GM12878 (cell line): ENCODE data around the gene COL7A1. TPM values are rescaled to one million over a fixed set of nuclear protein-coding genes. Genes with fewer than 3 reads are reported as not detected.

Experiments
- ATAC-seq: fragments of 200-7000 bp; cut with Tn5 transposase; 3 replicates; pipeline ENCODE4 v1.9.1; 2020; ENCODE audit warnings: mild to moderate bottlenecking, moderate library complexity
- BruUV-seq: library from RNA; stranded (reverse); fragments of 400-500 nt; replicated peaks from 2 replicates; lab custom pipeline; 2021; lab: Mats Ljungman, UMichigan
- CTCF ChIA-PET: fragments of 300-600 bp; sonication (Branson Sonifier 250); formaldehyde crosslinking; extraction: SDS; loops from one replicate; lab custom pipeline; 2021; ENCODE audit warnings: inconsistent platforms; lab: Yijun Ruan, JAX
- POLR2A ChIA-PET: fragments of 350-600 bp; formaldehyde crosslinking; extraction: SDS; loops from one replicate; lab custom pipeline; 2021; ENCODE audit warnings: inconsistent platforms; lab: Charles Lee
- RAD21 ChIA-PET: fragments of 300-600 bp; sonication (Branson Sonifier 250); formaldehyde crosslinking; loops from one replicate; lab custom pipeline; 2023; ENCODE audit warnings: antibody characterized with exemption; ENCODE audit not compliant: unreplicated experiment; lab: Charles Lee
- SMC1A ChIA-PET: fragments of 300-600 bp; sonication (Branson Sonifier 250); formaldehyde crosslinking; loops from one replicate; lab custom pipeline; 2023; ENCODE audit not compliant: unreplicated experiment, uncharacterized antibody; lab: Charles Lee
- DNase-seq: peaks from one replicate; pipeline ENCODE4 v3.0.0-alpha.2; 2011; ENCODE audit warnings: low read depth, low spot score
- FAIRE-seq: peaks from 3 replicates; lab custom pipeline; 2011; peaks lifted over from hg19 to GRCh38; lab: Jason Lieb, UNC
- H2AFZ ChIP-seq: 2 replicates; pipeline ENCODE4 v1.6.0; 2011; ENCODE audit warnings: low read depth, low read length, control low read depth; ENCODE audit not compliant: control insufficient read depth
- H3K27ac ChIP-seq: 2 replicates; pipeline ENCODE4 v1.5.1; 2011; ENCODE audit warnings: control low read depth; ENCODE audit not compliant: control insufficient read depth, insufficient read depth
- H3K27me3 ChIP-seq, 2 experiments: replicated peaks in 1 of 2; 2 replicates each; pipeline versions ENCODE4 v1.6.0 to v1.6.1; 2011; ENCODE audit warnings: low read length in 1 of 2; ENCODE audit not compliant: control insufficient read depth in 2 of 2, insufficient read depth in 2 of 2
- H3K36me3 ChIP-seq, 2 experiments: 2 replicates each; pipeline ENCODE4 v1.5.1; 2011; ENCODE audit warnings: low read length in 1 of 2; ENCODE audit not compliant: control insufficient read depth in 2 of 2, insufficient read depth in 2 of 2
- H3K4me1 ChIP-seq: 2 replicates; pipeline ENCODE4 v1.6.1; 2011; ENCODE audit warnings: mild to moderate bottlenecking, low read length, moderate library complexity, mixed read lengths; ENCODE audit not compliant: control insufficient read depth, insufficient read depth
- H3K4me2 ChIP-seq: 2 replicates; pipeline ENCODE4 v1.6.0; 2011; ENCODE audit warnings: control low read depth; ENCODE audit not compliant: control insufficient read depth, insufficient read depth
- H3K4me3 ChIP-seq: fragments of 200-600 bp; sonication (generic); 2 replicates; pipeline ENCODE4 v1.5.1; 2016
- H3K79me2 ChIP-seq: 2 replicates; pipeline ENCODE4 v1.6.0; 2011; ENCODE audit warnings: low read length; ENCODE audit not compliant: control insufficient read depth, insufficient read depth
- H3K9ac ChIP-seq: 2 replicates; pipeline ENCODE4 v1.8.0; 2011; ENCODE audit warnings: low read length, control low read depth, mixed read lengths; ENCODE audit not compliant: control insufficient read depth, insufficient read depth
- H3K9me3 ChIP-seq: replicated peaks from 3 replicates; pipeline ENCODE4 v1.5.1; 2011; ENCODE audit warnings: mild to moderate bottlenecking, low read length; ENCODE audit not compliant: control insufficient read depth, insufficient read depth
- H4K20me1 ChIP-seq: 2 replicates; pipeline ENCODE4 v1.6.0; 2011; ENCODE audit not compliant: control insufficient read depth, insufficient read depth
- MEF2B ChIP-seq: fragments of 450-650 bp; IDR thresholded peaks from 2 replicates; pipeline ENCODE4 v1.6.1; 2018; ENCODE audit warnings: mild to moderate bottlenecking, moderate library complexity; ENCODE audit not compliant: partially characterized antibody, poor library complexity, severe bottlenecking
- SIN3A ChIP-seq: IDR thresholded peaks from 2 replicates; pipeline ENCODE4 v1.6.1; 2012; ENCODE audit warnings: low read depth, low read length, improper control_type of control experiment
- SMARCA5 ChIP-seq: fragments of 450-650 bp; IDR thresholded peaks from 2 replicates; pipeline ENCODE4 v1.6.1; 2017; ENCODE audit warnings: mild to moderate bottlenecking
- SUPT20H ChIP-seq: IDR thresholded peaks from 2 replicates; pipeline ENCODE4 v1.6.1; 2011; ENCODE audit warnings: low read depth, mild to moderate bottlenecking, low read length, moderate library complexity, borderline replicate concordance; ENCODE audit not compliant: control insufficient read depth
- WGBS: methylation state at CpG from one replicate; pipeline ENCODE4 v1.1.6; 2016; ENCODE audit warnings: low lambda C conversion rate; ENCODE audit not compliant: insufficient replicate concordance, insufficient coverage; ENCODE audit errors: missing lambda C conversion rate; 5-methylcytosine and 5-hydroxymethylcytosine counted together
- in situ Hi-C: fragments of 300-500 bp; cut with MboI; formaldehyde crosslinking; loops from 9 replicates; pipeline ENCODE4 v1.14.3; 2018; ENCODE audit warnings: mixed read lengths
- intact Hi-C: fragments of 100-400 bp; cut with micrococcal nuclease; formaldehyde crosslinking; loops from one replicate; pipeline ENCODE4 v1.14.2; 2022; ENCODE audit not compliant: unreplicated experiment
- polyA plus RNA-seq, 11 experiments: library from polyadenylated mRNA; depleted of rRNA in 4 of 11; unstranded in 6 of 11; stranded (reverse) in 5 of 11; fragments of >200 nt; fragmentation: Nextera tagmentation in 4 of 11; fragmentation: Illumina TruSeq in 1 of 11; extraction: Ambion mirVana in 4 of 11; extraction: Trizol in 1 of 11; gene quantifications; 1 replicate in 1 of 11; 2 replicates in 10 of 11; pipeline versions ENCODE4 v1.2.1 to v1.2.3, GENCODE V29; 2011 to 2016; ENCODE audit warnings: inconsistent platforms in 2 of 11, missing spikeins in 2 of 11, low read depth in 1 of 11
- total RNA-seq, 4 experiments: library from RNA; depleted of rRNA in 3 of 4; stranded (reverse); fragments of >200 nt in 3 of 4; fragmentation: Illumina TruSeq in 1 of 4; extraction: Trizol in 1 of 4; gene quantifications; 2 replicates each; pipeline versions ENCODE4 v1.2.1 to v1.2.3, GENCODE V29; 2013 to 2021
- TF ChIP-seq, protein P1 (sequence below): IDR thresholded peaks from 2 replicates; pipeline ENCODE4 v1.6.1; 2012; ENCODE audit warnings: mild to moderate bottlenecking, low read depth, low read length
- TF ChIP-seq, protein P2 (sequence below): fragments of 450-650 bp; IDR thresholded peaks from 2 replicates; pipeline ENCODE4 v1.6.1; 2016; ENCODE audit warnings: mild to moderate bottlenecking

The COL7A1 gene
- total and polyA plus RNA-seq, 10 of the 15 experiments (the other 5 are each of a cell fraction or from before 2014, with no cell fraction given), result 0.01 to 1.9 (median 0.29) TPM; not detected in 1

DNA sequence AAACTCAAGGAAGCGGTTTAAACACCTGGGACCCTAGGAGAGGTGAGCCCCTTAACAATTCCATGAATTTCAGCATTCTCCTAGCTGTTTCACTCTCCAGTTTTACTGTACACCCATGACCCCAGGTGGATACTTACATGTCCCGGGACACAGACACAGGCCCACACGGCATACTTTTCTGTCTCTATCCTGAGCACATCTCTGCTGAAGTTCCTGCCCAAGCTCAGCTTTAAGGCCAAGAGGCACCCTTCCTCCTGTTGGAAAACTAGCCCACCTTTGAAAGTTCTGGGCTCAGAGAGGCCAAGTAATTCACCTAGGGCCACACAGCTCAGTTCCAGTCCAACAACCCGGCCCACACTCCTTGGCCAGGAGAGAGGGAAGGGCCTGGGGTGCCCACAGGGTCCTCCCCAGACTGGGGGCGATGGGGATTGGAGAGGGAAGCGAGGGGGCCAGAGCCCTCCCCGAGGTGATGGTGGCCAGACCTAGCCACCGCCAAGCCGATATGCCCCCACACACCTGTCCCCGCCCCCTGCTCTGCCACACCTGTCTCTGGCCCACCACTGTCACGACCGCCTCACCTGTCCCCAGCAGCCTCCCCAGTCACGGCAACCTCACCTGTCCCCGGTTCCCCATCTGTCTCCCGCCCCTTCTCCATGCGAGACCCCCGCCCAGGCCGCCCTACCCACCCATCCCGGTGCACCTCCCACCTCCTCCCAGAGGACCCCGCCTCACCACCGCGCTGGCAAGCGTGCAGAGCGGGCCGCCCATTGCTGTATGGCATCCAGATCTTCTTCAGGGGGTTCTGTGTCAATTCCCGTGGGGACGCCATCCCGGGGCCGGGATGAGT is 39.0 kb downstream of the COL7A1 start:
- peak overlapping the region; percentile 91 for H3K4me3 ChIP-seq
- peaks cover 0 to 12% of the 10 kb centered on the region in 2 experiments; a peak in 2 of 4 replicates for H3K36me3 ChIP-seq
- intact Hi-C loops, result loop anchor here (5.0 kb wide), 3 partner anchors 109 to 324 kb away; partner anchors contain the start of gene ATRIP
- peaks cover 47% of the 10 kb centered on the region for H3K79me2 ChIP-seq
- SMC1A ChIA-PET, result interaction anchor here (0.9 to 4.9 kb wide), 13 partner anchors 7 to 161 kb away, joined by 3 to 28 read pairs (median 4); partner anchors contain the start of genes ATRIP, CCDC51, IP6K2 and SLC26A6
- RAD21 ChIA-PET, result interaction anchor here (0.6 to 6.8 kb wide), 14 partner anchors 32 to 184 kb away, joined by 3 to 37 read pairs (median 6); partner anchors contain the start of genes ATRIP, CCDC51, SLC26A6 and TMA7
- FAIRE-seq (no peak), DNase-seq (no peak), ATAC-seq (no peak)
- in situ Hi-C loops, result no loop called here
- TF ChIP-seq, protein P1, sequence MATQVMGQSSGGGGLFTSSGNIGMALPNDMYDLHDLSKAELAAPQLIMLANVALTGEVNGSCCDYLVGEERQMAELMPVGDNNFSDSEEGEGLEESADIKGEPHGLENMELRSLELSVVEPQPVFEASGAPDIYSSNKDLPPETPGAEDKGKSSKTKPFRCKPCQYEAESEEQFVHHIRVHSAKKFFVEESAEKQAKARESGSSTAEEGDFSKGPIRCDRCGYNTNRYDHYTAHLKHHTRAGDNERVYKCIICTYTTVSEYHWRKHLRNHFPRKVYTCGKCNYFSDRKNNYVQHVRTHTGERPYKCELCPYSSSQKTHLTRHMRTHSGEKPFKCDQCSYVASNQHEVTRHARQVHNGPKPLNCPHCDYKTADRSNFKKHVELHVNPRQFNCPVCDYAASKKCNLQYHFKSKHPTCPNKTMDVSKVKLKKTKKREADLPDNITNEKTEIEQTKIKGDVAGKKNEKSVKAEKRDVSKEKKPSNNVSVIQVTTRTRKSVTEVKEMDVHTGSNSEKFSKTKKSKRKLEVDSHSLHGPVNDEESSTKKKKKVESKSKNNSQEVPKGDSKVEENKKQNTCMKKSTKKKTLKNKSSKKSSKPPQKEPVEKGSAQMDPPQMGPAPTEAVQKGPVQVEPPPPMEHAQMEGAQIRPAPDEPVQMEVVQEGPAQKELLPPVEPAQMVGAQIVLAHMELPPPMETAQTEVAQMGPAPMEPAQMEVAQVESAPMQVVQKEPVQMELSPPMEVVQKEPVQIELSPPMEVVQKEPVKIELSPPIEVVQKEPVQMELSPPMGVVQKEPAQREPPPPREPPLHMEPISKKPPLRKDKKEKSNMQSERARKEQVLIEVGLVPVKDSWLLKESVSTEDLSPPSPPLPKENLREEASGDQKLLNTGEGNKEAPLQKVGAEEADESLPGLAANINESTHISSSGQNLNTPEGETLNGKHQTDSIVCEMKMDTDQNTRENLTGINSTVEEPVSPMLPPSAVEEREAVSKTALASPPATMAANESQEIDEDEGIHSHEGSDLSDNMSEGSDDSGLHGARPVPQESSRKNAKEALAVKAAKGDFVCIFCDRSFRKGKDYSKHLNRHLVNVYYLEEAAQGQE, result no peak
- peak; percentile 18 for TF ChIP-seq MEF2B
- peak; percentile 49; the same call in 1 of the 2 replicates for TF ChIP-seq SMARCA5
- TF ChIP-seq SUPT20H, result no peak
- TF ChIP-seq SIN3A, result 0 out of 2 replicates have a peak, but pooled peaks have one; percentile 25
- TF ChIP-seq, protein P2, sequence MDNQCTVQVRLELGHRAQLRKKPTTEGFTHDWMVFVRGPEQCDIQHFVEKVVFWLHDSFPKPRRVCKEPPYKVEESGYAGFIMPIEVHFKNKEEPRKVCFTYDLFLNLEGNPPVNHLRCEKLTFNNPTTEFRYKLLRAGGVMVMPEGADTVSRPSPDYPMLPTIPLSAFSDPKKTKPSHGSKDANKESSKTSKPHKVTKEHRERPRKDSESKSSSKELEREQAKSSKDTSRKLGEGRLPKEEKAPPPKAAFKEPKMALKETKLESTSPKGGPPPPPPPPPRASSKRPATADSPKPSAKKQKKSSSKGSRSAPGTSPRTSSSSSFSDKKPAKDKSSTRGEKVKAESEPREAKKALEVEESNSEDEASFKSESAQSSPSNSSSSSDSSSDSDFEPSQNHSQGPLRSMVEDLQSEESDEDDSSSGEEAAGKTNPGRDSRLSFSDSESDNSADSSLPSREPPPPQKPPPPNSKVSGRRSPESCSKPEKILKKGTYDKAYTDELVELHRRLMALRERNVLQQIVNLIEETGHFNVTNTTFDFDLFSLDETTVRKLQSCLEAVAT, result peak; percentile 58
- H4K20me1 ChIP-seq, result peaks cover 2% of the 10 kb centered on the region; the same call in 1 of the 2 replicates
- H2AFZ ChIP-seq, result peak overlapping the region; percentile 25; the same call in 1 of the 2 replicates
- peak overlapping the region; percentile 66 for H3K9ac ChIP-seq
- no peaks in the 10 kb centered on the region for H3K9me3 ChIP-seq
- H3K27me3 ChIP-seq, result no peaks in the 10 kb centered on the region
- H3K27ac ChIP-seq, result peak overlapping the region; percentile 33
- H3K4me1 ChIP-seq, result peaks cover 45% of the 10 kb centered on the region
- WGBS, result 39% methylated on average over 10 of the region's 29 CpGs
- CTCF ChIA-PET, result interaction anchor here (0.6 to 16.3 kb wide), 15 partner anchors 11 to 724 kb away, joined by 3 to 239 read pairs (median 5); partner anchors contain the start of genes ATRIP, CCDC51, CDC25A and SLC26A6
- H3K4me2 ChIP-seq, result peak overlapping the region; percentile 97
- POLR2A ChIA-PET, result interaction anchor here (0.6 to 7.1 kb wide), 14 partner anchors 14 to 368 kb away, joined by 3 to 91 read pairs (median 4); partner anchors contain the start of genes CCDC51, CDC25A, IP6K2 and SLC26A6
- BruUV-seq, result no TSS peak
